Fibroblast of skin of back (primary cell): ENCODE data around the gene SRP9. TPM values are rescaled to one million over a fixed set of nuclear protein-coding genes. Genes with fewer than 3 reads are reported as not detected.

Source experiments
- DNase-seq: peaks from one replicate; pipeline ENCODE4 v3.0.0-alpha.2; 2013
- polyA plus RNA-seq, 2 experiments: library from polyadenylated mRNA; unstranded; fragments of 120-200 nt; gene quantifications; one replicate each; pipeline ENCODE4 v1.2.1, GENCODE V29; 2013; ENCODE audit not compliant: insufficient read length in 2 of 2

Gene SRP9
- 235 TPM for polyA plus RNA-seq (2013, experiment 1 of 2; ENCODE audit: insufficient read length)
- polyA plus RNA-seq (2013, experiment 2 of 2; ENCODE audit: insufficient read length), result 167 TPM

- peak; percentile 98 for DNase-seq
Measured at GRCh38 chr1:225777583-225778336, at the start of gene SRP9. Gene SRP9, plus strand, starts transcription at chr1:225777826. Its CDS starts 115 bp downstream, at chr1:225777941.

GRCh38 chr1:225731491-225731890 lies 46.1 kb upstream of the SRP9 start:
- peak; percentile 74 for DNase-seq

GRCh38 chr1:225733254-225733653 lies 44.4 kb upstream of the SRP9 start:
- no peak for DNase-seq

- peak; percentile 97 for DNase-seq
Measured at GRCh38 chr1:225735252-225736149, 42.1 kb upstream of the SRP9 start.

- peak; percentile 7 for DNase-seq
Measured at GRCh38 chr1:225736437-225737098, 41.1 kb upstream of the SRP9 start.

GRCh38 chr1:225737161-225737560 lies 40.5 kb upstream of the SRP9 start:
- DNase-seq, result peak; percentile 34

GRCh38 chr1:225737866-225738265 lies 39.8 kb upstream of the SRP9 start:
- no peak for DNase-seq

- DNase-seq, result no peak
Measured at GRCh38 chr1:225738763-225739162, 38.9 kb upstream of the SRP9 start.

GRCh38 chr1:225739542-225740107 lies 38.0 kb upstream of the SRP9 start:
- DNase-seq, result no peak

- DNase-seq, result no peak
Measured at GRCh38 chr1:225744745-225745144, 32.9 kb upstream of the SRP9 start.

- no peak for DNase-seq
Measured at GRCh38 chr1:225745273-225745672, 32.4 kb upstream of the SRP9 start.

GRCh38 chr1:225746361-225747179 lies 31.1 kb upstream of the SRP9 start:
- peak; percentile 90 for DNase-seq

GRCh38 chr1:225747566-225747965 lies 30.1 kb upstream of the SRP9 start:
- no peak for DNase-seq

- DNase-seq, result no peak
Measured at GRCh38 chr1:225748529-225748928, 29.1 kb upstream of the SRP9 start.

GRCh38 chr1:225749706-225750105 lies 27.9 kb upstream of the SRP9 start:
- no peak for DNase-seq

GRCh38 chr1:225750420-225750819 lies 27.2 kb upstream of the SRP9 start:
- no peak for DNase-seq

GRCh38 chr1:225750875-225751824 lies 26.5 kb upstream of the SRP9 start:
- no peak for DNase-seq

- DNase-seq, result no peak
Measured at GRCh38 chr1:225752245-225752644, 25.4 kb upstream of the SRP9 start.

- DNase-seq, result peak; percentile 77
Measured at GRCh38 chr1:225754940-225755641, 22.5 kb upstream of the SRP9 start.
